GM18499 (cell line): ENCODE results near the gene LAMA3.

Experiments used
- ATAC-seq: cut with Tn5 transposase; IDR thresholded peaks from one replicate; pipeline ENCODE4 v1.9.1; 2021; ENCODE audit warnings: moderate number of reproducible peaks; ENCODE audit not compliant: insufficient read depth, unreplicated experiment

LAMA3 gene

DNA sequence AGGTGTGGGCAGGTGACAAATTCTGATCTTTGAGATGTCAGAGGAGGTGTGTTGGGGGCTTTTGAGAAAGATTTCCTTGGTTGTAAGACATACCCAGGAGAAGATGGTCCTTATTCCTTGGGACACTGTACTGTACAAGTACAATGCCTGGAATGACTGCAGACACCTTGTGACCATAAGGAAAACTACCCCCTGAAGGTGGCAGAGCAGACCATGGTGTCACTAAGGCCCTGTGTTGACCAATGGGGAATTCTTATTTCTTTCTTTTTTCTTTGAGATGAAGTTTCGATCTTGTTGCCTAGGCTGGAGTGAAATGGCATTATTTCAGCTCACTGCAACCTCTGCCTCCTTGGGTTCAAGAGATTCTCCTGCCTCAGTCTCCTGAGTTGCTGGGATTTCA is 22.1 kb upstream of the LAMA3 start:
- ATAC-seq: no peak

DNA sequence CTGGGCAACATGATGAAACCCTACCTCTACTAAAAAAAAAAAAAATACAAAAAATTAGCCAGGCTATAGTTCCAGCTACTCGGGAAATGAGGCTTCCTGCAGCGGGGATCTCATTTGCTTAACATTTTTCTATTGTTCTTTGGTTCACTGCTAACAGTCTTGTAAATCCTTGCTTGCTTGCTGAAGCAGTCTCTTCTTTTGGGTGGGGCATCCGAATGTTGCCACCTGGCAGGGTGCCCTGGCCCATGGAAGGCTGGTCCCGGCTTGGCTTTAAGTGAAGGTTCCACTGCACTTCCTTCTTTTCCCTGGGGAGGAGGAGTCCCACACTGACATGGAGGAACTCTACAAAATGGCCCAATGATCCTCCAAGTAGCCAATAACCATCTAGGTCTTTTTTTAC is 20.5 kb upstream of the LAMA3 start:
- ATAC-seq: no peak

GRCh38 chr18:23669202-23669766 is 20.0 kb upstream of the LAMA3 start:
- no peak for ATAC-seq

GRCh38 chr18:23669804-23670405 is 19.3 kb upstream of the LAMA3 start:
- no peak for ATAC-seq

- ATAC-seq: no peak
These were observed 17.7 kb upstream of the LAMA3 start for GRCh38 chr18:23671564-23671963.

DNA sequence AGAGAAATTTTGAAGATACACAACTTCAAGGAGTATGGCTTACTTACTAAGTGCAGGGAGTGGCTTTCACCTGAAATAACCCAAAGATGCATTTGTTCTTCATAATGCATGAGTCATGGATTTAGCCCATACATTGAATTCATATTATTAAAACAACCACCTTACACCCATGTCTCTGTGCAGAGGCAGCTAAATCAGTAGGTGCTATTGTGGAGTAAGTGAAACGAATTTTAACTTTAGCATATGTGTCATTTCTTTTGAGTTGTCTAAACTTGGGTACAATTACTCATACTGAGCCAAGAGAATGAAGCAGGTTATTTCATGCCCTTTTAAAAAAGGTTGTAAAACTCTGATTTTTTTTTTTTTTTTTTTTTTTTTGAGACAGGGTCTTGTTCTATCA is 15.5 kb upstream of the LAMA3 start:
- ATAC-seq: no peak

GRCh38 chr18:23675236-23675635 is 14.0 kb upstream of the LAMA3 start:
- no peak for ATAC-seq

DNA sequence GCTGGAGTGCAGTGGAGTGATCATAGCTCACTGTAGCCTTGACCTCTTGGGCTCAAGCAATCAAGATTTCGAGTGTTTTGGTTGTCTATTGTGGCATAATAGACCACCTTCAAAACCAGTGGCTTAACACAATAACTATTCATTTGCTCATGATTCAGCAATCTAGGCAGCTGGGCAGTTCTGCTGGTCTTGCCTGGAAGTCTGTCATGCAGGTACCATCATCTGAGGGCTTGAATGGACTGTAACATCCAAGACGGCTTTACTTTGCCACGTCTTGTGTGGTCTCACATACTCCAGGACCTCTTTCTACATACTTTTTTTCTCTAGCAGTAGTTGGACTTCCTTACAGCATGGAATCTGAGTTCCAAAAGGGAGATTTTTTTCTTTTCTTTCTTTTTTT is 13.4 kb upstream of the LAMA3 start:
- ATAC-seq: no peak

GRCh38 chr18:23682045-23682444 is 7.2 kb upstream of the LAMA3 start:
- no peak for ATAC-seq

GRCh38 chr18:23682472-23682871 is 6.8 kb upstream of the LAMA3 start:
- ATAC-seq: no peak

GRCh38 chr18:23683155-23683554 is 6.1 kb upstream of the LAMA3 start:
- no peak for ATAC-seq

DNA sequence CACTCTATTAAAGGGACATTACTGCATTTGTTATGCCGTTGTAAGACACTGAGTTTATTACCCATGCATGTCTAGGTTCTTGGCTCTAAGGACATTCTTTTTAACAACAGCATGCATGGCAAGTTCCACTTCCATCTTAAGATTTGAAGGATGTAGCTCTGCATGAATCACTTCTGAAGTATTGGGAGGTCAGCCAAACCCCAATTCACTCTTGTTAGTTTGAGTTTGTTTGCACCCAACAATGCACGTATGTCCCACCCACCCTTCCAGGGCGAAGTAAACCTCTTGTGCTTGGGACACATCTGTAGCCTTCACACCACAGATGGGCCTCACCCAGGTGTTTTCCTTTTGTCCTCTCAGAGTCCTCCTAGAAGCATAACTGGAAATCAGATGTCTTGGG is 5.6 kb upstream of the LAMA3 start:
- ATAC-seq: no peak

DNA sequence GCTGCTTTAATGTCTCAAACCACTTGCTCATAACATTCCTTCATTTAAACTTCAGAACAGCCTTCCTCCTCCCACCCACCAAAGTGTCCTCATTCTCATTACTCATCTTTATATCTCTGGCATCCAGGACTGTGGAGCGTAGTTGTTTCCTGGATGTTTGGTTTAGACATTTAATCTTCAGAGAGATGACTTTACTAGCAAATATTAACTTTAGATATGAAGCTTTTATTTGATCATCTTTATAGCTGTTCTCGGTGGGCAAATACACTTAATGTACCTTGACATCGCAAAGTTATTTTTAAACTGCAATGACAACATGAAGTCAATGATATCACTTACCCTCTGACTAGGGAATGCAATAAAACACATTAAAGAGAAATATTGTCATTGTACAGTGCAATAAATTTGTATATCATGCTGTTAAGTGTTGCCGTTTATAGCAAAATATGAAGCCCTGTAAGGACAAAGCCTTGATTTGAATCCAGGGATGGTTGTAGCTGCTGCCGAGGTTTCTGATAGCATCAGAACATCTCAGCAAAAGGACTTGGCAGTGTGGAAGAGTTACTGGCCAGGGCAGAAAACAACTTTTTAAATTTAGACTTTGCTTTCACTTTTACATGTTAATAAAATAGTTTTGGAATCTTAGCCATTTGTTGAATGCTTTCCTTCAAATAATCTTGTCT is 4.6 kb upstream of the LAMA3 start:
- ATAC-seq: no peak

- ATAC-seq: no peak
These were observed 725 bp upstream of the LAMA3 start for GRCh38 chr18:23688528-23688927.

GRCh38 chr18:23689616-23690504 is 607 bp downstream of the LAMA3 start:
- no peak for ATAC-seq

DNA sequence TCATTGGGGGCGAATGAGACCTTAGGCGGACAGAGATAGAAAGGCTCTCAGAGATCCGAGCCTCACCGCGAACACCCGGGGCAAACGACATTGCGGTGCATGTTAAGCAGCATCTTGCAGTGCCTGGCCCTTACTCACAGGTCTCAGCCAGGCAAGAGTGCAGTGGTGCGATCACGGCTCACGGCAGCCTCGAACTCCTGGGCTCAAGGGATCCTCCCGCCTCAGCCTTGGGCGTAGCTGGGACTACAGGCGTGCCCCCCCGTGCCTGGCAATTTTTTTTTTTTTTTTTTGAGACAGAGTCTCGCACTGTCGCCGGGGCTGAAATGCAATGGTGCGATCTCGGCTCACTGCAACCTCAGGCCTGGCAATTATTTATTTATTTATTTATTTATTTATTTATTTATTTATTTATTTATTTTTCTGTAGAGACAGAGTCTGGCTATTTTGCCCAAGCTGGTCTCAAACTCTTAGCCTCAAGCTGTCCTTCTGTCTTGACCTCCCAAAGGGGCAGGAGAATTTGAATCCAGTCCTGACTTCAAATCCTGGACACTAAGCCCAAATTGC is 1.3 kb downstream of the LAMA3 start:
- no peak for ATAC-seq

DNA sequence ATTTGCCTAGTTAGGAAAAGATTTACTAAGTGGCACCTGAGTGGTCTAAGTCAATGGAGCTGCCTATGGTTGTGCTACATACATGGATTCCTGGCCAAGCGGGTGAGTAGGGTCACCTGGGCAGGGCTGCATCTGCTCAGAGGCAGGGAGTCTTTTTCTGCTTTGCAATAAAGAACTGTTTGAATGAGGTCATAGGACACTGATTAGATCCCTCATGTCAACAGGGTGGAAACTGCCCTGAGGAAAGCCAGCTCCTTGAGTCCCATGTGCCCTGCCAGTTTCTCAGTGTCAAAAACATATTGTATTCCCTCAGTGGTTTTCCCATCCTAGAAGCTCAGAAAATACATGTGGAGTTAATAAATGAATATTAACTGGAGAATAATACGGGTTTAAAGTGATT is 4.6 kb downstream of the LAMA3 start:
- ATAC-seq: no peak

DNA sequence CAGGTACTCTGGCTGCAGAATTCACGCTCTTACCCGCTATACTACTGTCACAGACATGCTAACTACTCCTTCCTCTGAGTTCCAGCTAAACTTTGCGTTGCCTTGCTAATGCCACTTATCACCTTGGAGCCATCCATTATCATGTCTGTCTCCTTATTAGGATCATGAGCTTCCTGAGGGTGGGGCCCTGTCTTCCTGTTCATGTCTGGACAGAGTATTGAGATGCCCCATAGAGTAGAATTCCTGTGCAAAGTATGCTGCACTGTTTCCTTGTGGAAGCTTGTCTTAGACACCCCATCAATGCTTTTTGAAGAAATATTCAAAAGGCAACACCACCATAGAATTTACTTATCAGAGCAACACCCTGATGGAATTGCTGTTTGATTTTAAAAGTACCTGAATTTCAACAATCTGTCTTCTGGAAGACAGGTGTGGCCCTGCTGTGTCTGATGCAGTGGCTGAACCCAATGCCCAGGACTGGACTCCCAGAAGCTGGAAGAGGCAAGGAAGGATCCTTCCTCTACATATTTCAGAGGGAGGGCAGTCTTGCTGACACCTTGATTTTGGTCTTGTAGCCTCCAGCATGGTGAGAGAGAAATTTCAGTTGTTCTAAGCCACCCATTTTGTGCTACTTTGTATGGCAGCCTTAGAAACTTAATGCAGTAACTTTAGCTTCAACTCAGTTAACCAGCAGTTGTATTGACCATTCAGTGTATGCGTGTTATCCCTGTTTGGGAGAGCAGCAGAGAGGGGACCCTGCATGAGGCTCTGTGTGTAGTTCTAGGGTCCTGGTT is 5.6 kb downstream of the LAMA3 start:
- ATAC-seq: no peak

- ATAC-seq: no peak
These were observed 11.8 kb downstream of the LAMA3 start for GRCh38 chr18:23701017-23701416.

DNA sequence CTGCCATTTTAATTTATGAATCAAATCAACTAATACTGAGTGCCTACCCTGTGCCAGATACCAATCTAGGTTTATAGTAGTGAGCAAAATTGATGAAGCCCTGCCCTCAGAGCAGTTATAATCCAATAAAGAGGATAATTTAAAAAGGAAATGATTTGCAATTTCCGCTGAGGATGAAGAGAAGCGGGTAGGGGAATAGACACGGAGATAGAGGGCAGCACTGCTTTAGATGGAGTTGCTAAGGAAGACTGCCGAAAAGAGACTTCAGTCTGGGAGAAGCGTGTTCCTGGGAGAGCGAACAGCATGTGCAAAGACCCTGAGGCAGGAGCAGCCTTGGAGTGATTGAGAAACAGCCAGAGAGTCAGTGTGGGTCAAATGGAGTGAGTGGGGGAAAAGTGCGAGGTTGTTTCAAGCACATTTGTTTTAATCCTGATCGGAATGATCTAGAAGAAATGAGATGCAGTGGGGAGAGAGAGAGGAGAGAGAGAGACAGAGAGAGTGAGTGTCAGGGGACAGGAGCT is 12.4 kb downstream of the LAMA3 start:
- no peak for ATAC-seq
